GM23248 (cell line): ENCODE measurements around the gene PLEKHG2.

ENCODE experiments used
- EZH2 ChIP-seq: fragments of 200-600 bp; sonication (generic); IDR thresholded peaks from 2 replicates; pipeline ENCODE4 v1.6.1; 2018; ENCODE audit warnings: antibody characterized with exemption, mild to moderate bottlenecking; ENCODE audit not compliant: insufficient read depth, poor library complexity, severe bottlenecking
- EZH2phosphoT487 ChIP-seq: fragments of 200-600 bp; sonication (generic); IDR thresholded peaks from 2 replicates; pipeline ENCODE4 v1.6.1; 2018; ENCODE audit warnings: antibody characterized with exemption, moderate library complexity, mild to moderate bottlenecking, low read depth; ENCODE audit not compliant: insufficient read depth

- TF ChIP-seq EZH2phosphoT487, result no peak
- no peak for TF ChIP-seq EZH2
Measured at GRCh38 chr19:39403331-39404312, 8.8 kb upstream of the PLEKHG2 start.
